ENCODE results near the gene SLC39A11.

SLC39A11 gene

GRCh38 chr17:72860778-72861177 is 231.7 kb downstream of the SLC39A11 start:
- no peak for DNase-seq (ENCODE audit: low spot score)
- in situ Hi-C loops (cut with MboI; ENCODE audit: low pct_unique_long_range_greater_than_20kb, low sequenced_read_pairs, unreplicated experiment), result no loop called here
- TF ChIP-seq CTCF (IDR thresholded peaks at IDR 0.05; ENCODE audit: extremely low read depth, insufficient read depth, missing control alignments), result no peak

GRCh38 chr17:72858826-72859495 is 233.5 kb downstream of the SLC39A11 start:
- in situ Hi-C loops (cut with MboI; ENCODE audit: low pct_unique_long_range_greater_than_20kb, low sequenced_read_pairs, unreplicated experiment), result no loop called here
- no peak for TF ChIP-seq CTCF (IDR thresholded peaks at IDR 0.05; ENCODE audit: extremely low read depth, insufficient read depth, missing control alignments)
- DNase-seq (ENCODE audit: low spot score), result no peak

- no peak for DNase-seq (ENCODE audit: low spot score)
- TF ChIP-seq CTCF (IDR thresholded peaks at IDR 0.05; ENCODE audit: extremely low read depth, insufficient read depth, missing control alignments), result no peak
- in situ Hi-C loops (cut with MboI; ENCODE audit: low pct_unique_long_range_greater_than_20kb, low sequenced_read_pairs, unreplicated experiment), result no loop called here
Observed at GRCh38 chr17:72853440-72854415, 238.8 kb downstream of the SLC39A11 start.

- TF ChIP-seq CTCF (IDR thresholded peaks at IDR 0.05; ENCODE audit: extremely low read depth, insufficient read depth, missing control alignments), result no peak
- DNase-seq (ENCODE audit: low spot score), result no peak
- in situ Hi-C loops (cut with MboI; ENCODE audit: low pct_unique_long_range_greater_than_20kb, low sequenced_read_pairs, unreplicated experiment), result no loop called here
Observed at GRCh38 chr17:72852277-72852938, 240.1 kb downstream of the SLC39A11 start.

- no peak for TF ChIP-seq CTCF (IDR thresholded peaks at IDR 0.05; ENCODE audit: extremely low read depth, insufficient read depth, missing control alignments)
- in situ Hi-C loops (cut with MboI; ENCODE audit: low pct_unique_long_range_greater_than_20kb, low sequenced_read_pairs, unreplicated experiment), result no loop called here
- no peak for DNase-seq (ENCODE audit: low spot score)
Observed at GRCh38 chr17:72850410-72851118, 241.9 kb downstream of the SLC39A11 start.

GRCh38 chr17:72846399-72846798 is 246.1 kb downstream of the SLC39A11 start:
- in situ Hi-C loops (cut with MboI; ENCODE audit: low pct_unique_long_range_greater_than_20kb, low sequenced_read_pairs, unreplicated experiment), result no loop called here
- no peak for TF ChIP-seq CTCF (IDR thresholded peaks at IDR 0.05; ENCODE audit: extremely low read depth, insufficient read depth, missing control alignments)
- no peak for DNase-seq (ENCODE audit: low spot score)
